WTC11 (cell line): ENCODE data around the gene TMEM229B. TPM values are rescaled to one million over a fixed set of nuclear protein-coding genes. Genes with fewer than 3 reads are reported as not detected.

Experiments used
- ATAC-seq: fragments of 200-7000 bp; cut with Tn5 transposase; 2 replicates; pipeline ENCODE4 v1.10.0; 2021; ENCODE audit warnings: mild to moderate bottlenecking, moderate library complexity
- CTCF ChIA-PET: fragments of 300-600 bp; sonication (Branson Sonifier 250); formaldehyde crosslinking; loops from one replicate; lab custom pipeline; 2021; ENCODE audit warnings: antibody characterized with exemption; lab: Charles Lee
- POLR2A ChIA-PET: fragments of 350-600 bp; sonication (Branson Sonifier 250); formaldehyde crosslinking; loops from one replicate; lab custom pipeline; 2021; ENCODE audit warnings: antibody characterized with exemption; lab: Charles Lee
- DNase-seq: peaks from one replicate; pipeline ENCODE4 v3.0.0; 2021; ENCODE audit warnings: low spot score
- H3K27ac Mint-ChIP-seq: 2 replicates; pipeline ENCODE4 v1.8.0; 2021; ENCODE audit warnings: mixed read lengths
- H3K27me3 Mint-ChIP-seq: 2 replicates; pipeline ENCODE4 v1.8.0; 2021; ENCODE audit warnings: low read depth, mild to moderate bottlenecking, moderate library complexity, mixed read lengths
- H3K36me3 Mint-ChIP-seq: 2 replicates; pipeline ENCODE4 v1.8.0; 2021; ENCODE audit warnings: mixed read lengths
- H3K4me1 Mint-ChIP-seq: 2 replicates; pipeline ENCODE4 v1.8.0; 2022; ENCODE audit warnings: mixed read lengths
- H3K4me3 Mint-ChIP-seq: 2 replicates; pipeline ENCODE4 v1.8.0; 2021; ENCODE audit warnings: mild to moderate bottlenecking, moderate library complexity, mixed read lengths
- H3K9me3 Mint-ChIP-seq: 2 replicates; pipeline ENCODE4 v1.8.0; 2021; ENCODE audit warnings: mixed read lengths
- ATF1 ChIP-seq: sonication (generic); formaldehyde crosslinking; IDR thresholded peaks from 2 replicates; pipeline ENCODE4 v1.8.1; 2023; ENCODE audit warnings: mild to moderate bottlenecking, moderate library complexity, missing genetic modification reagents
- EMX1 ChIP-seq: fragments of 250-450 bp; sonication (Bioruptor Pico); IDR thresholded peaks from 2 replicates; pipeline ENCODE4 v1.8.0; 2021; ENCODE audit warnings: mild to moderate bottlenecking
- FOXJ3 ChIP-seq: sonication (generic); formaldehyde crosslinking; IDR thresholded peaks from 2 replicates; pipeline ENCODE4 v1.9.0; 2021; ENCODE audit warnings: missing genetic modification reagents, mild to moderate bottlenecking, borderline replicate concordance
- FOXP1 ChIP-seq: sonication (generic); formaldehyde crosslinking; IDR thresholded peaks from 2 replicates; pipeline ENCODE4 v1.8.0; 2022; ENCODE audit warnings: missing genetic modification reagents, mild to moderate bottlenecking, moderate library complexity, borderline replicate concordance
- GABPB1 ChIP-seq: sonication (generic); formaldehyde crosslinking; IDR thresholded peaks from 2 replicates; pipeline ENCODE4 v1.8.1; 2023; ENCODE audit warnings: mild to moderate bottlenecking, missing genetic modification reagents
- IRF2 ChIP-seq: sonication (generic); formaldehyde crosslinking; IDR thresholded peaks from 2 replicates; pipeline ENCODE4 v1.8.0; 2022; ENCODE audit warnings: low read depth, missing genetic modification reagents, borderline replicate concordance
- MYBL2 ChIP-seq: sonication (generic); formaldehyde crosslinking; IDR thresholded peaks from 2 replicates; pipeline ENCODE4 v1.8.1; 2023; ENCODE audit warnings: mild to moderate bottlenecking, moderate library complexity, missing genetic modification reagents
- TP53 ChIP-seq: sonication (generic); formaldehyde crosslinking; IDR thresholded peaks from 2 replicates; pipeline ENCODE4 v1.8.1; 2023; ENCODE audit warnings: mild to moderate bottlenecking, missing genetic modification reagents
- ZNF219 ChIP-seq: sonication (generic); formaldehyde crosslinking; IDR thresholded peaks from 2 replicates; pipeline ENCODE4 v1.8.0; 2023; ENCODE audit warnings: missing genetic modification reagents, mild to moderate bottlenecking, borderline replicate concordance
- ZNF263 ChIP-seq: sonication (generic); formaldehyde crosslinking; IDR thresholded peaks from 2 replicates; pipeline ENCODE4 v1.8.1; 2022; ENCODE audit warnings: low read depth, mild to moderate bottlenecking, moderate library complexity, missing genetic modification reagents
- ZNF317 ChIP-seq: sonication (generic); formaldehyde crosslinking; IDR thresholded peaks from 2 replicates; pipeline ENCODE4 v1.8.1; 2023; ENCODE audit warnings: low read depth, mild to moderate bottlenecking, moderate library complexity, missing genetic modification reagents, borderline replicate concordance
- total RNA-seq: library from RNA; stranded (reverse); gene quantifications from 3 replicates; pipeline ENCODE4 v1.2.3, GENCODE V29; 2021
- TF ChIP-seq, protein P1 (sequence below): sonication (generic); formaldehyde crosslinking; IDR thresholded peaks from 2 replicates; pipeline ENCODE4 v1.8.1; 2023; ENCODE audit warnings: mild to moderate bottlenecking, missing genetic modification reagents
- TF ChIP-seq, protein P2 (sequence below): sonication (generic); formaldehyde crosslinking; IDR thresholded peaks from 2 replicates; pipeline ENCODE4 v1.8.1; 2023; ENCODE audit warnings: mild to moderate bottlenecking, missing genetic modification reagents, moderate library complexity
- TF ChIP-seq, protein P3 (sequence below): sonication (generic); formaldehyde crosslinking; IDR thresholded peaks from 2 replicates; pipeline ENCODE4 v1.8.1; 2022; ENCODE audit warnings: mild to moderate bottlenecking, missing genetic modification reagents, moderate library complexity, borderline replicate concordance
- TF ChIP-seq, protein P4 (sequence below): sonication (generic); formaldehyde crosslinking; IDR thresholded peaks from 2 replicates; pipeline ENCODE4 v1.8.1; 2023; ENCODE audit warnings: mild to moderate bottlenecking, missing genetic modification reagents, borderline replicate concordance
- TF ChIP-seq, protein P5 (sequence below): sonication (generic); formaldehyde crosslinking; IDR thresholded peaks from 2 replicates; pipeline ENCODE4 v1.8.1; 2023; ENCODE audit warnings: mild to moderate bottlenecking, moderate library complexity, missing genetic modification reagents

Gene TMEM229B
- total RNA-seq, 1 experiment from 2014 or later = 0.90 TPM

DNA sequence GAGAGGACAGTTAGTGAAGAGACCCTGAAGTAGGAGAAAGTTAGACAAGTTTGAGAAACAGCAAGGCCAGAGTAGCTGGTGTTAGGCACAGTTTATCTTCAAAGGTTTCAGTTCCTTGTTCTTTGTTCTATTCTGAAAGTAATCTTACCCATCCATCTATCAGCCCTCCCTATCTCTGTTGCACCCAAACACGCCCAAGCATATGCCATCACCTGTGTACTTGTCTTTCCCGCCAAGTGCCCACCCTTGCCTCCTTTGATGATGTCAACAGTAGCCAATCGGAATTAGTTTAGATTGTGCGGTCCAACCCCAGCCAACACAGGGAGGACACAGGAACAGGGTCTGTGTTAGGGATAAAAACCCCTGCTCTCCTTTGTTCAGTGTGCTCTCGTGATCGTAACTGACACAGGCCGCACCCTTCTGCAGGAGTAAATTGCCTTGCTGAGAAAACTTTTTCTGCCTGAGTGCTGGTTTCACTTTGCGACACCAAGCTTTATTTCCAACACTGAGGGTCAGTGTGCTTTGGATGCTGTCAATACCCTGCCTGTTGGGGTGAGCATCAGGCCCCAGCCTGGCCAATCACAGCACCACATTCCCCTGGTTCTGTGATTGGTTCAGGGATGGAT, 4.7 kb upstream of the TMEM229B start (continued):
- TF ChIP-seq, protein P1, sequence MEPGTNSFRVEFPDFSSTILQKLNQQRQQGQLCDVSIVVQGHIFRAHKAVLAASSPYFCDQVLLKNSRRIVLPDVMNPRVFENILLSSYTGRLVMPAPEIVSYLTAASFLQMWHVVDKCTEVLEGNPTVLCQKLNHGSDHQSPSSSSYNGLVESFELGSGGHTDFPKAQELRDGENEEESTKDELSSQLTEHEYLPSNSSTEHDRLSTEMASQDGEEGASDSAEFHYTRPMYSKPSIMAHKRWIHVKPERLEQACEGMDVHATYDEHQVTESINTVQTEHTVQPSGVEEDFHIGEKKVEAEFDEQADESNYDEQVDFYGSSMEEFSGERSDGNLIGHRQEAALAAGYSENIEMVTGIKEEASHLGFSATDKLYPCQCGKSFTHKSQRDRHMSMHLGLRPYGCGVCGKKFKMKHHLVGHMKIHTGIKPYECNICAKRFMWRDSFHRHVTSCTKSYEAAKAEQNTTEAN (CRISPR knock-in tag) = no peak
- TF ChIP-seq ZNF317 (CRISPR knock-in tag) (no peak), EMX1 (no peak)

DNA sequence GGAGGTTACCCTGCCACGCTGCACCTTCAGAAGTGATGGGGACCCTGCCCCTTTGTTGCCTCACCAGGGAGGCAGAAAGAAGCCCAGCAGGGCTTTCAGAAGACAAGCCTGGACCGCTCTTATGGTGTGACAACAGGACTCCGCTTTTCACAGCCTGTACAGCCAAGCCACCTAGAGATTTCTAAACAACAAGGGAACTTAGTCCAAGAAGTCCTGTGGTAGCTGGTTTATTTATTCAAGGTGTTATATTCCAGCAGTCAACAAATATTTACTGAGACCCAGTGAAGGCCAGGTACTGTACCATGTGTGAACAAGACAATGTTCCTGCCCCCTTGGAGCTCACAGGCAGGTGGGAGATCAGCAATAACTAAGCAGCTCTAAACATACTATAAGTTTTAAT, 4.0 kb upstream of the TMEM229B start:
- Mint-ChIP-seq H3K27ac (no peak overlapping the region), H3K4me3 (no peak overlapping the region), H3K4me1 (peaks cover 23% of the 10 kb centered on the region), H3K27me3 (peaks cover 10% of the 10 kb centered on the region), H3K36me3 (peaks cover 15% of the 10 kb centered on the region), H3K9me3 (peaks cover 18% of the 10 kb centered on the region)
- ATAC-seq (no peak), DNase-seq (no peak)
- CTCF ChIA-PET = interaction anchor here (1.0 to 2.4 kb wide), 5 partner anchors 16 to 56 kb away, joined by 3 to 13 read pairs (median 5); no protein-coding TSS in a partner anchor
- POLR2A ChIA-PET = no interaction called here
- TF ChIP-seq GABPB1 (no peak), EMX1 (no peak), ATF1 (CRISPR knock-in tag) (no peak), ZNF263 (CRISPR knock-in tag) (no peak)
- TF ChIP-seq, protein P2, sequence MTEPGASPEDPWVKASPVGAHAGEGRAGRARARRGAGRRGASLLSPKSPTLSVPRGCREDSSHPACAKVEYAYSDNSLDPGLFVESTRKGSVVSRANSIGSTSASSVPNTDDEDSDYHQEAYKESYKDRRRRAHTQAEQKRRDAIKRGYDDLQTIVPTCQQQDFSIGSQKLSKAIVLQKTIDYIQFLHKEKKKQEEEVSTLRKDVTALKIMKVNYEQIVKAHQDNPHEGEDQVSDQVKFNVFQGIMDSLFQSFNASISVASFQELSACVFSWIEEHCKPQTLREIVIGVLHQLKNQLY (CRISPR knock-in tag) = no peak
- TF ChIP-seq, all 79 proteins: peak for 0

DNA sequence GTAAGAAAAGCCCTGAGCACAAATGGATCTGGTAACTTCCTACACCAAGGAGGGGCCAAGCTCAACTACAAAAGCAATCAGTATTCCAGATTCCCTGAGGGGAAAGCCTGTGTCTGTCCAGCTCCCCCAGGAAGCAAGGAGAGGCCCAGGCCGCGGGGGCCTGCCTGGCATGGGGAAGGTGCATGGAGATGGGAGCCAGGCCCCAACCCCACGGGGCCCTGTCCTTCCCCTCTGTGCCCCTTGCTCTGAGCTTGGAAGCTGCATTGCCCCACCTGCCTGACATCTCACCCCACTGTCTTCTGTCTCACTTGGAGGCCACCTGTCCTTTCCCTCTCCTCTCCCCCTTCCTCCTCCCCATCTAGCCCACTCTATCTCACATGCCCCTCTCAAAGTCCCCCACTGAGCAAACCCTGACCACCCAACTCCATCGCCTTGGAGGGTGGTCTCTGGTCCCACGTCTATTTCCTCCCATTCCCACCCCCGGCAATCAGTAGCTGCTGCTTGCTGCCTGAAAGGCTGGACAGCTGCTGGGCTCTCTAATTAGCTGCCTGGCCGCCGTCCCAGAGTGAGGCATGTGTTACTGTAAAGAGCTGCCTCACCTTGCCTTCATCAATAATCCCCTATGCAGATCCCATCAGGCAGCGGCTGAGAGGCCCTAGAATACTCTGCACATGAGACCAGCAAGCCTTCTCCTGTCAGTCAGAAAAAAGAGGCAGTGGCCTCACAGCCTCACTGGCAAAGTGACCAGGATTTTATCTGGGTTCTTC, 3.4 kb upstream of the TMEM229B start:
- Mint-ChIP-seq H3K27ac (no peak overlapping the region), H3K9me3 (peaks cover 18% of the 10 kb centered on the region), H3K4me3 (no peak overlapping the region), H3K36me3 (peaks cover 15% of the 10 kb centered on the region), H3K27me3 (peaks cover 10% of the 10 kb centered on the region), H3K4me1 (peaks cover 23% of the 10 kb centered on the region)
- DNase-seq = no peak
- ChIA-PET POLR2A (no interaction called here), CTCF (interaction anchor here (0.8 to 2.4 kb wide), 9 partner anchors 11 to 79 kb away, joined by 3 to 13 read pairs (median 5); no protein-coding TSS in a partner anchor)
- ATAC-seq = peak; percentile 49
- peak; percentile 23; the same call in 1 of the 2 replicates for TF ChIP-seq FOXP1
- TF ChIP-seq, protein P3, sequence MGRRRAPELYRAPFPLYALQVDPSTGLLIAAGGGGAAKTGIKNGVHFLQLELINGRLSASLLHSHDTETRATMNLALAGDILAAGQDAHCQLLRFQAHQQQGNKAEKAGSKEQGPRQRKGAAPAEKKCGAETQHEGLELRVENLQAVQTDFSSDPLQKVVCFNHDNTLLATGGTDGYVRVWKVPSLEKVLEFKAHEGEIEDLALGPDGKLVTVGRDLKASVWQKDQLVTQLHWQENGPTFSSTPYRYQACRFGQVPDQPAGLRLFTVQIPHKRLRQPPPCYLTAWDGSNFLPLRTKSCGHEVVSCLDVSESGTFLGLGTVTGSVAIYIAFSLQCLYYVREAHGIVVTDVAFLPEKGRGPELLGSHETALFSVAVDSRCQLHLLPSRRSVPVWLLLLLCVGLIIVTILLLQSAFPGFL (CRISPR knock-in tag) = no peak
- no peak for TF ChIP-seq FOXJ3 (CRISPR knock-in tag)
- TF ChIP-seq, all 79 proteins: peak for 1

DNA sequence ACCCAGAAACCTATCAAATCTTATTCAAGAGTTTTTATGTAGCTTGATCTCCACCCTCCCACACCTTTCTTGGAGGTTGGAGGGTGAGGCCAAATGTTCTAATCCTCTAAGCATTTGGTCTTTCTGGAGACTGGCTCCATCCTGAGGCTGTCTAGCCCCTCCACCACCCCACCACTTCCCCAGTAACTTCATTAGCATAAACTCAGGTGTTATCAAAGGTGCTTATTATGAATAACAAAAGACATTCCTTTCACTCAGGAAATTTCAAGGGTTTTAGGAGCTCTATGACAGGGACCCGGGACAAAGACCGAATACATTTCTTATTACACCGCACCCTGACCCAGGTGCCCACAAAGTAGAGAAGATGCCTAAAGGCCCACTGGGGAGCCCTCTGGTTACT, 2.8 kb upstream of the TMEM229B start:
- ATAC-seq (peak; percentile 32), DNase-seq (no peak)
- ChIA-PET POLR2A (no interaction called here), CTCF (interaction anchor here (0.8 to 2.4 kb wide), 7 partner anchors 11 to 80 kb away, joined by 3 to 13 read pairs (median 5); no protein-coding TSS in a partner anchor)
- H3K36me3 Mint-ChIP-seq = peaks cover 18% of the 10 kb centered on the region
- peaks cover 10% of the 10 kb centered on the region for H3K27me3 Mint-ChIP-seq
- peaks cover 23% of the 10 kb centered on the region for H3K4me1 Mint-ChIP-seq
- TF ChIP-seq, protein P4, sequence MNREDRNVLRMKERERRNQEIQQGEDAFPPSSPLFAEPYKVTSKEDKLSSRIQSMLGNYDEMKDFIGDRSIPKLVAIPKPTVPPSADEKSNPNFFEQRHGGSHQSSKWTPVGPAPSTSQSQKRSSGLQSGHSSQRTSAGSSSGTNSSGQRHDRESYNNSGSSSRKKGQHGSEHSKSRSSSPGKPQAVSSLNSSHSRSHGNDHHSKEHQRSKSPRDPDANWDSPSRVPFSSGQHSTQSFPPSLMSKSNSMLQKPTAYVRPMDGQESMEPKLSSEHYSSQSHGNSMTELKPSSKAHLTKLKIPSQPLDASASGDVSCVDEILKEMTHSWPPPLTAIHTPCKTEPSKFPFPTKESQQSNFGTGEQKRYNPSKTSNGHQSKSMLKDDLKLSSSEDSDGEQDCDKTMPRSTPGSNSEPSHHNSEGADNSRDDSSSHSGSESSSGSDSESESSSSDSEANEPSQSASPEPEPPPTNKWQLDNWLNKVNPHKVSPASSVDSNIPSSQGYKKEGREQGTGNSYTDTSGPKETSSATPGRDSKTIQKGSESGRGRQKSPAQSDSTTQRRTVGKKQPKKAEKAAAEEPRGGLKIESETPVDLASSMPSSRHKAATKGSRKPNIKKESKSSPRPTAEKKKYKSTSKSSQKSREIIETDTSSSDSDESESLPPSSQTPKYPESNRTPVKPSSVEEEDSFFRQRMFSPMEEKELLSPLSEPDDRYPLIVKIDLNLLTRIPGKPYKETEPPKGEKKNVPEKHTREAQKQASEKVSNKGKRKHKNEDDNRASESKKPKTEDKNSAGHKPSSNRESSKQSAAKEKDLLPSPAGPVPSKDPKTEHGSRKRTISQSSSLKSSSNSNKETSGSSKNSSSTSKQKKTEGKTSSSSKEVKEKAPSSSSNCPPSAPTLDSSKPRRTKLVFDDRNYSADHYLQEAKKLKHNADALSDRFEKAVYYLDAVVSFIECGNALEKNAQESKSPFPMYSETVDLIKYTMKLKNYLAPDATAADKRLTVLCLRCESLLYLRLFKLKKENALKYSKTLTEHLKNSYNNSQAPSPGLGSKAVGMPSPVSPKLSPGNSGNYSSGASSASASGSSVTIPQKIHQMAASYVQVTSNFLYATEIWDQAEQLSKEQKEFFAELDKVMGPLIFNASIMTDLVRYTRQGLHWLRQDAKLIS (CRISPR knock-in tag) = no peak
- no peak for TF ChIP-seq MYBL2 (CRISPR knock-in tag)
- TF ChIP-seq IRF2 (CRISPR knock-in tag) = no peak
- TF ChIP-seq TP53 (CRISPR knock-in tag) = no peak
- no peak for TF ChIP-seq ZNF219 (CRISPR knock-in tag)
- TF ChIP-seq, protein P5, sequence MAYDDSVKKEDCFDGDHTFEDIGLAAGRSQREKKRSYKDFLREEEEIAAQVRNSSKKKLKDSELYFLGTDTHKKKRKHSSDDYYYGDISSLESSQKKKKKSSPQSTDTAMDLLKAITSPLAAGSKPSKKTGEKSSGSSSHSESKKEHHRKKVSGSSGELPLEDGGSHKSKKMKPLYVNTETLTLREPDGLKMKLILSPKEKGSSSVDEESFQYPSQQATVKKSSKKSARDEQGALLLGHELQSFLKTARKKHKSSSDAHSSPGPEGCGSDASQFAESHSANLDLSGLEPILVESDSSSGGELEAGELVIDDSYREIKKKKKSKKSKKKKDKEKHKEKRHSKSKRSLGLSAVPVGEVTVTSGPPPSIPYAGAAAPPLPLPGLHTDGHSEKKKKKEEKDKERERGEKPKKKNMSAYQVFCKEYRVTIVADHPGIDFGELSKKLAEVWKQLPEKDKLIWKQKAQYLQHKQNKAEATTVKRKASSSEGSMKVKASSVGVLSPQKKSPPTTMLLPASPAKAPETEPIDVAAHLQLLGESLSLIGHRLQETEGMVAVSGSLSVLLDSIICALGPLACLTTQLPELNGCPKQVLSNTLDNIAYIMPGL = no peak
- H3K4me3 Mint-ChIP-seq = no peak overlapping the region
- peaks cover 18% of the 10 kb centered on the region for H3K9me3 Mint-ChIP-seq
- no peak overlapping the region for H3K27ac Mint-ChIP-seq
